Colonic mucosa (tissue), 4 donors: ENCODE results near the gene VMP1. TPM values are rescaled to one million over a fixed set of nuclear protein-coding genes. Genes with fewer than 3 reads are reported as not detected.
"Not testable (repeated sequence)": the region's sequence is repeated elsewhere in the genome, so short reads cannot be mapped to it uniquely, and the experiment has no call there.

Source experiments
- DNase-seq: peaks from one replicate; pipeline ENCODE4 v3.0.0-alpha.2; 2020
- H3K27ac ChIP-seq: fragments of 200-600 bp; one replicate; pipeline ENCODE4 v1.8.0; 2021
- H3K27me3 ChIP-seq: fragments of 200-600 bp; one replicate; pipeline ENCODE4 v1.8.0; 2021
- H3K36me3 ChIP-seq: fragments of 200-600 bp; one replicate; pipeline ENCODE4 v1.8.0; 2021
- H3K4me1 ChIP-seq: fragments of 200-600 bp; one replicate; pipeline ENCODE4 v1.8.0; 2021; ENCODE audit warnings: mild to moderate bottlenecking
- H3K4me3 ChIP-seq: fragments of 200-600 bp; one replicate; pipeline ENCODE4 v1.8.0; 2021
- H3K9ac ChIP-seq, 2 donors: one replicate each; pipeline ENCODE4 v1.7.0; 2013; ENCODE audit warnings: control low read depth in 2 of 2, low read depth in 2 of 2, low read length in 2 of 2
- H3K9me3 ChIP-seq: fragments of 200-600 bp; one replicate; pipeline ENCODE4 v1.8.0; 2021
- CTCF ChIP-seq: fragments of 200-600 bp; IDR thresholded peaks from one replicate; pipeline ENCODE4 v1.8.0; 2022; ENCODE audit warnings: antibody characterized with exemption, mild to moderate bottlenecking
- intact Hi-C: fragments of 100-400 bp; cut with DNase I; formaldehyde crosslinking; loops from one replicate; pipeline ENCODE4 v1.14.1; 2022
- total RNA-seq, 2 donors: library from RNA; stranded (reverse); fragmentation: NEBNext Ultra II Directional in 1 of 2; extraction: Animal tissue kit (Norgen Biotek cat#: 25700) in 1 of 2; gene quantifications; one replicate each; pipeline ENCODE4 v1.2.1, GENCODE V29; 2021
- donor health status: healthy.
- donor health status: DM: no; HTN: no; CAD: no.
- donor health status: DM: no; HTN: no; CAD: no.

VMP1 gene
- total RNA-seq, 2 donors from 2014 or later, result 186 to 291 TPM

- TF ChIP-seq CTCF, result no peak
- intact Hi-C loops, result no loop called here
- H3K9ac ChIP-seq, result no peak overlapping the region
- no peaks in the 10 kb centered on the region for H3K4me1 ChIP-seq
- no peaks in the 10 kb centered on the region for H3K9me3 ChIP-seq
- H3K36me3 ChIP-seq, result no peaks in the 10 kb centered on the region
- no peaks in the 10 kb centered on the region for H3K27me3 ChIP-seq
- H3K4me3 ChIP-seq, result no peak overlapping the region
- H3K27ac ChIP-seq, result no peak overlapping the region
- DNase-seq, result no peak
These were observed 69.1 kb downstream of the VMP1 start for GRCh38 chr17:59776577-59776976.

- Histone ChIP-seq H3K9me3 (no peaks in the 10 kb centered on the region), H3K36me3 (no peaks in the 10 kb centered on the region), H3K9ac (no peak overlapping the region), H3K27ac (no peak overlapping the region), H3K4me1 (no peaks in the 10 kb centered on the region), H3K27me3 (no peaks in the 10 kb centered on the region), H3K4me3 (no peak overlapping the region)
- TF ChIP-seq CTCF, result no peak
- intact Hi-C loops, result no loop called here
- DNase-seq, result no peak
These were observed 69.6 kb downstream of the VMP1 start for GRCh38 chr17:59777033-59777432.

- Histone ChIP-seq H3K9ac (no peak overlapping the region), H3K4me1 (no peaks in the 10 kb centered on the region), H3K27me3 (no peaks in the 10 kb centered on the region), H3K4me3 (no peak overlapping the region), H3K9me3 (no peaks in the 10 kb centered on the region), H3K36me3 (no peaks in the 10 kb centered on the region), H3K27ac (no peak overlapping the region)
- intact Hi-C loops, result no loop called here
- DNase-seq, result no peak
- TF ChIP-seq CTCF, result no peak
These were observed 71.5 kb downstream of the VMP1 start for GRCh38 chr17:59778996-59779395.

- intact Hi-C loops, result no loop called here
- Histone ChIP-seq H3K4me1 (no peaks in the 10 kb centered on the region), H3K4me3 (no peak overlapping the region), H3K9me3 (no peaks in the 10 kb centered on the region), H3K9ac (no peak overlapping the region), H3K36me3 (no peaks in the 10 kb centered on the region), H3K27me3 (no peaks in the 10 kb centered on the region), H3K27ac (no peak overlapping the region)
- DNase-seq, result no peak
- TF ChIP-seq CTCF, result no peak
These were observed 72.1 kb downstream of the VMP1 start for GRCh38 chr17:59779521-59779920.

- intact Hi-C loops, H3K27ac ChIP-seq, H3K4me1 ChIP-seq, H3K4me3 ChIP-seq, H3K36me3 ChIP-seq, H3K27me3 ChIP-seq, DNase-seq, H3K9me3 ChIP-seq, H3K9ac ChIP-seq: not testable (repeated sequence)
These were observed 73.1 kb downstream of the VMP1 start for GRCh38 chr17:59780548-59780947.

GRCh38 chr17:59783221-59784047 lies 76.0 kb downstream of the VMP1 start:
- Histone ChIP-seq H3K36me3 (no peaks in the 10 kb centered on the region), H3K9me3 (no peaks in the 10 kb centered on the region), H3K4me3 (no peak overlapping the region), H3K4me1 (no peaks in the 10 kb centered on the region), H3K27me3 (no peaks in the 10 kb centered on the region), H3K9ac (no peak overlapping the region), H3K27ac (peak overlapping the region; percentile 98)
- intact Hi-C loops, result no loop called here
- no peak for TF ChIP-seq CTCF
- no peak for DNase-seq
